RWPE1 (cell line): ENCODE measurements around the gene RUNX2.

ENCODE experiments used
- CTCF ChIA-PET: fragments of 350-600 bp; sonication (Branson Sonifier 250); formaldehyde crosslinking; extraction: SDS; loops from one replicate; lab custom pipeline; 2021; lab: Yijun Ruan, JAX
- POLR2A ChIA-PET: fragments of 400-600 bp; formaldehyde crosslinking; extraction: SDS; loops from one replicate; lab custom pipeline; 2020; ENCODE audit warnings: antibody characterized with exemption; ENCODE audit not compliant: low non-redundant PET; lab: Yijun Ruan, JAX
- DNase-seq: peaks from one replicate; pipeline ENCODE4 v3.0.0; 2012; ENCODE audit warnings: low spot score
- H3K27ac ChIP-seq: fragments of 450-650 bp; 2 replicates; pipeline ENCODE4 v1.5.1; 2017
- TF ChIP-seq, protein P1 (sequence below): fragments of 450-650 bp; conservative IDR thresholded peaks from 2 replicates; pipeline ENCODE4 v1.5.1; 2017; ENCODE audit warnings: low read depth, mild to moderate bottlenecking

The RUNX2 gene

DNA sequence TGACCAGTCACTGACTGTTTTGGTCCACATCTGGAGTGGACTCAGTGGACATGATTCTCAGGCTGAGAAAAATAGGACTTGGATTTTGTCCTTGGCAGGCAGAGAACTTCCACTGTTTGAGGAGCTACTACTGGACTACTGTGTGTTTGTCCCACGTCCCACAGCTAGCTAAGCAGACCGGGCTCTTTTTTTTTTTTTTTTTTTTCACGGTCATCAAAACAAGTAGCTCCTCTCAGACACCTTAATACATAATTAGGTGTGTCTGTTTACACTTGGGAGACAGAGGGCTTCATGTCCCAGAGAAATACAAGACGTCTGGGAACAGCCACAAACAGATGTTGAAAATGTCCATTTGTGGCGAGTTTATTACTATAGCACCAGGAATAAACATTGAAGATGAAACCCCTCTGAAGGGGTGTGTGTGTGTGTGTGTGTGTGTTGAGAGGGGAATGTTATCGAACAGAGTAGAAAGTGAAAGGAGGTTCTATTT, 204.6 kb downstream of the RUNX2 start:
- POLR2A ChIA-PET, result no interaction called here
- H3K27ac ChIP-seq, result no peak overlapping the region
- TF ChIP-seq, protein P1, sequence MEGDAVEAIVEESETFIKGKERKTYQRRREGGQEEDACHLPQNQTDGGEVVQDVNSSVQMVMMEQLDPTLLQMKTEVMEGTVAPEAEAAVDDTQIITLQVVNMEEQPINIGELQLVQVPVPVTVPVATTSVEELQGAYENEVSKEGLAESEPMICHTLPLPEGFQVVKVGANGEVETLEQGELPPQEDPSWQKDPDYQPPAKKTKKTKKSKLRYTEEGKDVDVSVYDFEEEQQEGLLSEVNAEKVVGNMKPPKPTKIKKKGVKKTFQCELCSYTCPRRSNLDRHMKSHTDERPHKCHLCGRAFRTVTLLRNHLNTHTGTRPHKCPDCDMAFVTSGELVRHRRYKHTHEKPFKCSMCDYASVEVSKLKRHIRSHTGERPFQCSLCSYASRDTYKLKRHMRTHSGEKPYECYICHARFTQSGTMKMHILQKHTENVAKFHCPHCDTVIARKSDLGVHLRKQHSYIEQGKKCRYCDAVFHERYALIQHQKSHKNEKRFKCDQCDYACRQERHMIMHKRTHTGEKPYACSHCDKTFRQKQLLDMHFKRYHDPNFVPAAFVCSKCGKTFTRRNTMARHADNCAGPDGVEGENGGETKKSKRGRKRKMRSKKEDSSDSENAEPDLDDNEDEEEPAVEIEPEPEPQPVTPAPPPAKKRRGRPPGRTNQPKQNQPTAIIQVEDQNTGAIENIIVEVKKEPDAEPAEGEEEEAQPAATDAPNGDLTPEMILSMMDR, result no peak
- CTCF ChIA-PET, result interaction anchor here (0.7 kb wide), 1 partner anchor 16 kb away, joined by 6 read pairs; no protein-coding TSS in a partner anchor
- DNase-seq, result no peak

DNA sequence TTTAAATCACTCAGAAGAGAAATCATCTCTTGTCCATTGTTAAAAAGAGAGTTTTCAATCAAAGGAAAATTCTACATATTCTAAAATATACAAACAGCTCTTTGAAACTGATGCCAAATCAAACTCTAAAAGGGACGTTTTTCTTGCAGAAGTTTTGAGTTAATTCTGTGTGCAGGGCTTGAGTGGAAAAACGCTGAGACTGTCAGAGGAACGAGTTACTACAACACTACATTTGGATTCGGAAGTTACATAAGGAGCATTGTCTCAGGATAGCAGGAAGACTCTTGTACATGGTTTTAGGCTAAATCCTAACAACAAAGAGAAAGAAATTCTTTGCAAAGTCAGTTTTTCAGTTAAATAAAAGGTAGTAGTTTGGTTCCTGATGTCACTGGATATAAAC, 205.3 kb downstream of the RUNX2 start:
- no peak for DNase-seq
- POLR2A ChIA-PET, result no interaction called here
- no peak overlapping the region for H3K27ac ChIP-seq
- CTCF ChIA-PET, result no interaction called here
- TF ChIP-seq, protein P1, result no peak

DNA sequence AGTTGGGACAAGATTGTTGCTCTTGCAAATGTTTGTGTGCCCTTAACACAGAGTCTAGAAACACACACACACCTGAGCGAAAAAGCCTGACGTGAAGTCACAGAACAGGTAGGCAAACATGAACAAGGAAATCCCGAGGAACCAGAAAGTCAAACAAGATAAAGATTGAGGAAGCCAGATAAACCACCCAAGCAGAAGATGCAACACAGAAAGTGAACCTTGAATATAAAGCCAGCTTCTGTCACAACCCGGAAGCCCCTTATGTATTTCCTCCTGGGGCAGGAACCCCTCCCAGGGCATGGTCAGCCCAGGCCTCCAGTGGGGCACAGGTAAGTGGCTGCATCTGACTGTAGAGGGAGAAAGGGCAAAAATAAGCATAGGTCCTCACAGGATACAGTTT, 207.8 kb downstream of the RUNX2 start:
- H3K27ac ChIP-seq, result no peak overlapping the region
- POLR2A ChIA-PET, result no interaction called here
- CTCF ChIA-PET, result no interaction called here
- no peak for DNase-seq
- TF ChIP-seq, protein P1, result no peak

DNA sequence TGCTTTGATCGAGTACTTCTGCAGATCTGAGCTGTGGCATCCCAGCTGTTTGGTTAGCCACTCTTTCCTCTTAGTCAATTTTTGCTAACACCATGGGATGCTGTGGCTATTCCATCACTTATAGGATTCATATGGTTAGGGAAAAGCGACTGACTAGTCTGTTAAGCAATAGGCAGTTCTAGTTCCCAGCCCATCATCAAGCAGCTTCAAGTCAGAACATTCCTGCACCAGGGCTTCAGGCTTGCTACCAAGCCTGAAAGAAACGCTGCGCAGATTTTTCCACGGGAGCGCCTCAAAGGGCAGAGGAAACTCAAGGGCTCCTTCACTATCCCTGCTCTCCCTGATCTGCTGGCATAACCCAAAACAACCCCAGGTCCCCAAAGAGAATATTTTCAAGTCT, 209.4 kb downstream of the RUNX2 start:
- TF ChIP-seq, protein P1, result no peak
- CTCF ChIA-PET, result no interaction called here

GRCh38 chr6:45538641-45539547, 210.8 kb downstream of the RUNX2 start:
- POLR2A ChIA-PET, result no interaction called here
- TF ChIP-seq, protein P1, result no peak
- H3K27ac ChIP-seq, result no peak overlapping the region
- DNase-seq, result no peak
- CTCF ChIA-PET, result interaction anchor here (0.7 kb wide), 1 partner anchor 227 kb away, joined by 5 read pairs; no protein-coding TSS in a partner anchor

More for the DNA sequence above, 209.4 kb downstream of the RUNX2 start:
- POLR2A ChIA-PET, result no interaction called here
- no peak for DNase-seq
- no peak overlapping the region for H3K27ac ChIP-seq

DNA sequence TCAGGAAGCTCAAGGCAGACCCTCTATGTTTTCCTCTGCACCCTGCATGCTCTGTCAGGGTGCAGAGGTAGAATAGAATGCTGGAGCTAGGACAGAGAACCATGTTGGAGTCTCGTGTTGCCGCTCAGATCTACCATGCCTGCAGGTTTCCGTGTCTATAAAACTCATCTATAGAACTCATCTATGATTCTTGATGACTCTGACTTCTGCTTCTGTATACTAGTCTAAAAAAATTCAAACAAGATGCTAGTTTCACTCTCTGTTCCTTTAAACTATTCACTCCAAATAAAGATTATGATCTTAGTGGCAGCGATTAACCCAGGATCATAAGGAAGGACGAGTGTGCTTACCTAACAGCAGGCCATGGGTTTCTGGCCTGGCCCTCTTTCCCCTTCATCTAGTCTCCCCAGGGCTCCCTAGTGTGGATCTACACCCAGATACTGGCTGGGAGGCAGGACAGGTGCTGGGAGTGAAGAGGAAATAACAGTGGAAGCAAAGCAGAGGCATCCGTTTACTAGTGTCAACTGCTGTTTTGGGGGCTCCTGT, 212.3 kb downstream of the RUNX2 start:
- CTCF ChIA-PET, result no interaction called here
- POLR2A ChIA-PET, result no interaction called here
- TF ChIP-seq, protein P1, result no peak
- no peak overlapping the region for H3K27ac ChIP-seq
- DNase-seq, result no peak
